Measurements from ENCODE around the gene LRRTM4.
"Not testable (repeated sequence)": the region's sequence is repeated elsewhere in the genome, so short reads cannot be mapped to it uniquely, and the experiment has no call there.

The LRRTM4 gene

DNA sequence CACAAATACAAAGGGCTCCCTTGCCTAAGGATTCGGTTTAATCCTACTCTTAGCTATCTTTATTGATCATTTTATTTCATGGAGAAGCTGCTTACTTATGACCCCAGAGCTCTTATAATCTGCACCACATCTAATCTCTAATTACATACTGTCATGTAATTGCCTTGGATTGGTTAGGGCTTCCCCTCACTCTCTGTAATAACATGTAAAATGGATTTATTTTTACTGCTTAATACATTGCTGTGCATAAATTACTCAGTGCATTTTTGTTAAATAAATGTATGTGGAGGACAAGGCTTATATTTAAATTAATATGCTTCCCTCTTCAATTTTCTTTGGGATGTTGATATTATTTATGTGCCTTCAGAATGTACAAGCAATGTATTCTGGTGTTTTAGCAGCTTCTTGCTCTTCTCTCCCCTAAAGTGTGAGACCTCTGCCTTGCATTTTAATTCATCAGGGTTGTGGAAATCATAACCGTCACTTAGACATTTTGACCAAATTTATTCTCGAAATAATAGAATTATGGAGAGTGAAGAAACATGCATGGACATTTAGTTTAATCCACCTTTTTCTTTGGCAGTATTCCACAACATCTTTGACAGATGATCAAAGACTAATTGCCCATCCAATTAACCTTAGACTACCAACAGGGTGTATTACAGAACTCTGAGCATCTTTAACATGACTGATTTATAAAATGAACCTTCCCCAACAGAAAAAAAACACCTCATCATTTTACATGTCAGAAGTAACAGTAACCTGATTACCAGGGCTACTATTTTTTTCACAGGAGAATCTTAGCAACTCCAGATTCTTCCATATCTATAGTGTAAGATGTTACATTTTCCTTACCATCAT lies 692.6 kb downstream of the LRRTM4 start:
- DNase-seq = no peak

DNA sequence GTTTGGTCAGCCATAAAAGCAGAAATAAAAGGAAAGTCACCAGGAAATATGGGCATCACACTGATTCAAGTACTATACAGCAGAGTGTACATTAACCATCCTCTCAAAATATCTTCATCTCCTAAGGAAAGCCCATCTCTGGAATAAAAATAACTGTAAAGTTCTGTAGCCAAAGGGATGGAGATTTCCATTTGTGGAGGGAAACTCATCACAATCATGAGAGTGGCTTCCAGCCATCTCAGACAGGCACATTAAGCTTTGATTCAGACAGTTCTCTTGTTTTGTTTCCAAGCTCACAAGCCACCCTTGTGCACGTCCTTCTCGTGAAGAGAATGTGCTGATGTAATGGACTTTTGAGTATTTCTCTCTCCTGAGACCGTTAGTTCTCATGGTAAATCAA lies 695.5 kb downstream of the LRRTM4 start:
- no peak for DNase-seq

DNA sequence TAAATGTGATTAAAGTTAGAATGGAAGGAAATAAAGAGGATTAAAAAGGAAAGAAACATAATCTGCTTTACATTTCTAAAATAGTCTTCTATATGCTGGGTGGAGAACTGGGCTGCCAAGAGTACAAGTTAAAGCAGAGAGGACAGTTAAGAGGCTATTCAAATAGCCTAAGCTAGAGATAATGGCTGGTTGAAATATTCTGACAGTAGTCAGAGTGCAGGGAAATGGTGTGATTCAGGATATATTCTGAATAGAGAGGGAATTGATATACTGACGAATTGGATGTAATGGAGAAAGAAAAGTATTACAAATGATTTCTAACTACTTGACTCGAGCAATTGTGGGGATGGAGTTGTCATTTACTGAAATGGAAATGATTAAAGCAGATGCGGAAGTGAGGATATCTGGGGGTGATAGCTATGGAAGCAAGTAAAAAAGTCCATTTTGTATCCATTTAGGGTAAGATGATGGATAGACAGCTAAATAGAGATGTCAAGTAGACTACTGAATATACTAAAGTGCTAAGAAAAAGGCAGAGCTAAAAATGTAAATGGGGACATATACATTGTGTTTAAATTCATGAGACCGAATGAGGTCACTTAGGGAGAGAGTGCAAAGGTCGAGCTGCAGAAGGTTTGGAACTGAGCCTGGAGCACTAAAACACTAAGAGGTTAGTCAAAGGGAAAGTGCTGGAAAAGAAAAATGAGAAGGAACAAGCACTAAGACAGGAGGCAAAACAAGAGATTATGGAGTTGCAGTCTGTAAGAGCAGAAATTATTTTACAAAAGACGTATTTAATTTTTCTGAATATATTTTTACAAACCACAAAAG lies 696.8 kb downstream of the LRRTM4 start:
- no peak for DNase-seq

DNA sequence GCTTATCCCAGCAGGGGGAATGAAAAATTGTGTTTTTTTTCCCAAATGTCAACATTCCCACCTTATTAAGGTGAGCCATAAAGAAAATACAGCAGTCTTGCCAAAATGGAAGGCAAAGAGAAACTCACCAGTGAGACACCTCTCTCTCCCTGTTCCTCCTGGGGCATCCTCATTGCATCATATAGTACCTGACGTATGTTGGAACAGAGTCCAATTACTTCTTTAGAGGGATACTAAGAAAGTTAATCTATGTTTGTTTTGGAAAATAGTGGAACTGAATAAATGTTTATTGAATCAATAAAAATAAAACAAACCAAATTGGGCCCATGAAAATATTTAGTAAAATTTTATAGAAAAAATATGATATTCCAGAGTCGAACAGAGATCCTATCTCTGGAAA lies 700.4 kb downstream of the LRRTM4 start:
- DNase-seq = no peak

DNA sequence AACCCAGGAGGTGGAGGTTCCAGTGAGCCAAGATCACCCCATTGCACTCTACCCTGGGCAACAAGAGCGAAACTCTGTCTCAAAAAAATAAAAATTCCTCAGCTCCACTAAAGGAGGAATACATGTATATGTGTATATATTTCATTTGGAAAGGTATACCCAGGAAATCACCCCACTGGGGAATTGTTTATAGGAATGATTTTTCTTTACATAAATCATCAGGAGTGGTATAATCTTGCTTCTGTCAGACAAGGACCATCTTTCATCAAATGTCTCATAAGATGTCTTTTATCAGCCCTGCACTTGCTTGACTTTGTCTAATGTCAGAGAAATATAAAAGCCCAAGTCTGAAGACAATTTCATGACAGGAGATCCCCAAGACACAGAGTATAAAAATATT lies 709.1 kb downstream of the LRRTM4 start:
- no peak for DNase-seq

DNA sequence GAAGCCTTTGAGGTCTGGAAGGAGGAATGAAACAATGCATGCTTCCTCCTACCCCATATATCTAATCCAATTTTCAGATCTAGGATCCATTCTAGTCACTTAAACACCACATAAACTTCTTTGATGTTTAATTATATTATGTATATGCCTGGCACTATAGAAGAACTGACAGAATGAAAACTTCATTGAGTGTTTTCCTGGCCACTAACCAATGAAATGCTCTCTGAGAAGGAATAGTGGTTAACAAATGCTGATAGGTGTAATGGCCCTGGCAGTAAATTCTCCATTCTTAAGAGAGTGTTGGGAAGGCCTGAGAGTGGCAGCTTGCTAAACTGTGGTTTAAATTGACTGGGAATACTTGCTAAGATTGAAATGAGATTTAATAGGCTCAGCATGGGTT lies 710.0 kb downstream of the LRRTM4 start:
- DNase-seq = no peak

DNA sequence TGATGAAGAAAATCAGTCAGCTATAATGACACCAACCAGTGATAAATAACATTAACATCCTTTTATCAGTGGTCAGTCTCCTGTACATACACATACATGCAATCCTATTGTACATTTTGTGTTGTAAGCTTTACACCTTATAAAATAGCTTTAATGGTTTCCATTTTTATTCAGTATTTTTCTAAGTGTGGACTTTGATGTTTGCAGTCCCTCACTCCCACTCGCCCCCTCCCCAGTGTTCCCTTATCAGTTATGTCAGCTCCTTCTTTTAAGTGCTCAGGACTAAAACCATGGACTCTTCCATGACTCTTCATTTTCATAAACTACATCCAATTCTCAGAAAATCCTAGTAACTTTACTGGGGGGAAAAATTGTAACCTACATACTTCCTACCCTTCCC lies 713.0 kb downstream of the LRRTM4 start:
- no peak for DNase-seq

DNA sequence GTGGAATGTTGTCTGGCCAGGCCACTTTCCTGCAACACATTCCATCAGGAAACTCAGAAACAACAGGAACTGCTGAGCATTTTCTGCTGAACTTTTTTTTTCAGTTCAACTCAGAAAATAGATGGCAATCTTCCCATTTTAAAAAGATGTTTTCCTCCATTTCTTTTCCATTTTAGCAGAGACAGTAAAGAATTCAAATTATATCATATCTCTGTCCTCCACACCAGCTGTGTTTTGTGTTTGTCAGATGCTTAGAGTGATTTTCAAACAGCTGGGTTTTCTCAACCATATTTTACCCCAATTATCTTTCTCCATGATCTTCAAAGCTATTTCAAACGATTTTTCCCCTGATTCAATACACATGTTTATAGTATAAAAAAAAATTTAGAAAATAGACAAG lies 713.4 kb downstream of the LRRTM4 start:
- DNase-seq = no peak

DNA sequence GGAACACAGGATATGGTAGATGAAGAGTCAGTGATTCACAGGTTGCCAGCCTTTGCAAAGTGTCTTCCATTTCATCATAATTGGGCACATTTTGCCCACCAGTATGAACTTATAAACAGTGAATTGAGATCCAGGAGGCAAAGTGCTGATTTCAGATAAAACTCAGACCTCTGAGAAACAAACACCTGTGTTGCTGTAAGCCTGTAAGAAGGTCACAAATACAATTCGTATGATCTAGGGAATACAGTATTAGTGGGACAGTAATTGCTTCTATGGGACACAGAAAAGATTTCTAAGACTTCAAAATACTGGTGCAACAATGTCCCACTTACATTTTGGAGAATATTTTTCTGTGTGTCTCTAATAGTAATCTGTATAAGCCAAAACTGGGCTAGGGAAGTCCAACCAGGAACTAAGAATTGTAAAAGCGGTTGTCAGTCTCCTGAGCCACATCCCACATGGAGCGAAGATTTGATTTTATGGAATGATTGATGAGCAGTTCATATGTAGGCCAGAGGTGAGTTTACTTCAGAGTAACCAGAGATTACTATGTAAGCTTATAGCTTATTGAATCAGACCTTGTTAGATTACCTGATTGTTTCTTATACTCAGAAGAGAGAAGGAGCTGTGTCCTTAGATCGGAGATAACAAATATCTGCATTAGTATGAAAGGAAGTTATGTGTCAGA lies 728.4 kb downstream of the LRRTM4 start:
- no peak for DNase-seq

DNA sequence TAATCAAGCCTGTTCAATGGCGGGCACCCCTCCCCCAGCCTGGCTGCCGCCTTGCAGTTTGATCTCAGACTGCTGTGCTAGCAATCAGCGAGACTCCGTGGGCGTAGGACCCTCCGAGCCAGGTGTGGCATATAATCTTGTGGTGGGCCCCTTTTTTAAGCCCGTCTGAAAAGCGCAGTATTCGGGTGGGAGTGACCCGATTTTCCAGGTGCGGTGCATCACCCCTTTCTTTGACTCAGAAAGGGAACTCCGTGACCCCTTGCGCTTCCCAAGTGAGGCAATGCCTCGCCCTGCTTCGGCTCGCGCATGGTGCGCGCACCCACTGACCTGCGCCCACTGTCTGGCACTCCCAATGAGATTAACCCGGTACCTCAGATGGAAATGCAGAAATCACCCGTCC lies 740.9 kb downstream of the LRRTM4 start:
- not testable (repeated sequence) for DNase-seq

DNA sequence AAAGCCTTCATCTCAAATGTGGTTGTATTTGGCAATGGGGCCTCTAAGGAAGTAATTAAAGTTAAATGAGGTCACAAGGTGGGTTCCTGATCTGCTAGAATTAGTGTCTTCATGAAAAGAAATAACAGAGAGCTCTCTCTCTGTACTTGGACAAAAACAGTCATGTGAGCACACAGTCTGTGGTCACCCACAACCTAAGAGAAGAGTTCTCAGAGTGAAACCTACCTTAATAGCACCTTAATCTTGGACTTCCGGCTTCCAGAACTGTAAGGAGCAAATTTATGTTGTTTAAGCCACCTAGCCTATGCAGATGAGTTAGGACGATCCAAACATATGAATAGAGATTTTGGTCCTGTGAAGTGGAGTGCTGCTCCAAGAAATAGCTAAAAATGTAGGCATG lies 758.9 kb downstream of the LRRTM4 start:
- no peak for DNase-seq

DNA sequence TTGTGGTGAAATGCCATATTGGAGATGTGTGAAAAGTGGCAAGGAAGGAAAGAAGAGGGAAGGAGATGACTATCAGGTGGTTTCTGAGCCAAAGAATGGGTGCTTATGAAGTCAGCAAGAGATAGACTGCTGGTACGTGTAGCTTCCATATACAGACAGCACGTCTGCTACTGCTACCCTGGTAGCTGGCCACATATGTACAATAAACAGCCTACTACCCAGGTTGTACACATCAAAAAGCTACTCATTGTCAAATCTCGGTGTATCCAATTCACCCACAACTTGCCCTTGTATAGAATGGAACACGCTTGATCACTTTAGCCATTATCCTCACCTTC lies 761.8 kb downstream of the LRRTM4 start:
- DNase-seq = no peak

DNA sequence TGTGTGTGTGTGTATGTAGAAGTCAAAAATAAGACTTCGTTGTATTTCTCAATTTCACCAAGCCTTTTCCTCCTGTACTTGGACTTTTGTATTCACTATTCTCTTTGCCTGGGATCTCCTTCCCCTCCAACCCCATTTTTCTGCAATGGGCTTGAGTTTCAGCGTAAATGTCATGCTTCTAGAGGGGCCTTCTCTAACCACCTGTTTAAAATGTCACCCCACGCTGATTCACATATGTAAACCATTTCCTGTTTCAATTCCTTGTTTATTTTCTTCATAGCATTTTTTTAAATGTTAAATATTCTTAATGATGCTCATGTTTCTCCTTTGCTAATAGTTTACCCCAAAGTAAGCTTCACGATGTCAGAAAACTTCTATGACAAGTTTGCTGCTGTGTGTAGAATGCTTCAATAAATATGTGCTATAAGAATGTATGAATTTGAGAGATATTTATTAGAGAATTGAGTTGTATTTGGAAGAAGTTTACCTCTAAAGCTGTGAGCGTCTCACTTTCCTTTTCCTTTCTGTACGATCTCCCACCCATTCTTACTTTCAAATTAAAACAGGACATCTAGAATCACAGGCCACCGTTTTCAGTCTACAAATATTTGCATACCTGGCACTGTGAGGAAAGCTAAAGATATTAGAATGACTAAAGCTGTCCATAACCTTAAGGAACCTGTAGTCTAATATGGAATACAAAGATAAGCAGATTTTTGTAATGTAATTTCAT lies 762.4 kb downstream of the LRRTM4 start:
- no peak for DNase-seq

DNA sequence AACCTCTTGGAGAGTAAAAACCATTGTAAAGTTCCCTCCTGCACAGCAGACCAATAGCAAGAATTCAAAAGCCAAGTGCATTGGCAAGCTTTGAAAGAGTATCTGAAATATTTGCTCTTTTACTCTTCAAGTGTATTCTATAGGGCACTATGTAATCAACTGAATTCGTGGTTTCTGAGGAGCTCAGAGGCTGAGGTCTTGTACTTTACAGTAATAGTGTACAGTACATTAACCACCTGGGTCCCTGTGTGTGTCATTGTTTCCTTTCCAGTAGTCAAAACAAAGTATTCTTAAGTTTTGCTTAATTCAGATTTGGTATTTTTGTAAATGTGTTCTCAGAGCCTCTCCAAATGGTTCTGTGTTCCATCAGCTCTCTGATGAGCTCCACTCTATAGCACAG lies 769.7 kb downstream of the LRRTM4 start:
- DNase-seq = no peak

DNA sequence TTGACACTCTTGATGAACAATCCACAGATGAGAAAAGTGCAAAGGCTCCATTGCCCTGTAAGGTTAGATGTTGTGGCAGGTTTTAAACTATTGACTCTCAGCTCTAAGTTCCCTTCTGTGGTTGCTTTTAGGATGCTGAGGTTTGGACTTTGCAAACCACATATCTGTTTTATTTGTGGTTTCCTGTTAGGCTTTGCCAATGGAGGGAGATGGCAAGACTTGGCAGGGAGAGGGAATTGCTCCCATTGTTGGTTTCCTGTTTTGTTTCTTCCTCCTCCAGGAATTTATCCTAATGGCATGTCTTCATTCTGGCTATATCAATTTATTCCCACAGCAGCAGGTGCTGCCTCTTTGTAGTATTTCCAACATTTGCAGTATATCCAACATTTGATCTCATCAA lies 772.3 kb downstream of the LRRTM4 start:
- DNase-seq = no peak

DNA sequence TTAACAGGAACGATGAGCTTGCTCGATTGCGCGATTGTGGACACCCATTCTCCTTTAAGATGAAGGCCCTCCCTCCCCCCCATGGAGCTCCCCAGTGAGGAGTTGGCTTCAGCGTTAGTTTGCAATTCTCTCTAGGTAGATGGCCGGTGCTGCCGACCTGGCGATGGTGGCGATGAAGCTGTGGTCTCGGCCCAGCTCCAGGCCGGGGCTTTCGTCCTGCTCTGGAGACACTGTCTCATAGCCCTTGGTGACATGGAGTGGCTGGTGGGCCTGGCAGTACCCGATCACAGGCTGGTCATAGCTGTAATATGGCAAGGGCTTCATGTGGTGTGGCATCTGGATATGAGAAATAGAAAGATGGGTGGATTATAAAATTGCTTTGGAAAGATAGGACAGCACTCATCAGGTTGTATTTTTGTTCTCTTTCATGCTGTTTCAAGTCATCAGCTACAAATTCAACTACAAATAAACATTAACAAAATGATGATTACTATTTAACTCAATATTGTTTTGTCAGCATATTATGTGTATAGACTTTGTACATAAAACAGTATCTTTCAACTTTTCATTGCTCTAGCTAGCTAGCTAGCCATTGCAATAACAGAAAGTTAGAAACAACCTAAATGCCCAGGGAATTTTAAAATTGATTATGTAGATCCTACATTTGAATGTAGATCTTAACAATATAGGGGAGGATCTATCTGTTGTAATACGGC lies 773.4 kb downstream of the LRRTM4 start:
- no peak for DNase-seq

DNA sequence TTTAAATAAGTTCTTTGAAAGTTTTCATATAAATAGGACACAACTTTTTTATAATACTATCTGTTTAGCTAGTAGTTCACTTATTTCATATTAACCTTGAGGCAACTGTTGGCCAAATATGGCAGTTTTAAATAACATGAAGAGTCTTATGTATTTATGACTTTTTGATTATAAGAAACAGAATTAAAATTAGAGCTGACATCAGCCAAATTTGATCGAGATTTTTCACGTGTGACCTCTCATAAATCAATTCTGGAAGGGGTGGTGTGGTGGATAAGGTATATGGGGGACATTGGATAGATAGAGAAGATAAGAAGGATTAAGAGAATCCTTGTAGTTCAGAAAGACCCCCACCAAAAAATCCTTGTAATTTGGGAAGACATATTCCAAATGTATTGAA lies 776.6 kb downstream of the LRRTM4 start:
- no peak for DNase-seq

DNA sequence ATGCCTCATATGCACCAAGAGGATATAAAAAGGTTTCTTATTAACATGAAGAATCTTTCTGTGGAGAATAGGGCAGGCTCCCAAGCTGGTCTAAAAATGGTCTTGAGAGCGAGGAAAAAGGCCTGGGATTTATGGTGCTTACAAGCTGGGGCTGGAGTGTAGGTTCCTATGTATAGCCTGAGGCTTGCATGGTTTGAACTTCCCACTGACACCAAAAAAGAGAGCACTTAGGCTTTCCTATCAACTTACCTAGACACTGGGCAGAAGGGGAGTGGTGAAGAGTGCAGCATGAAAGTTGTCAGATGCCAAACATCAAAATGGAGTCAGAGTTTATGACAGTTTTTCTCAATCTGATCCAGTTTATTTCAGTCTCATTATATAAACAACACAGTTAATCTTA lies 784.6 kb downstream of the LRRTM4 start:
- DNase-seq = no peak

DNA sequence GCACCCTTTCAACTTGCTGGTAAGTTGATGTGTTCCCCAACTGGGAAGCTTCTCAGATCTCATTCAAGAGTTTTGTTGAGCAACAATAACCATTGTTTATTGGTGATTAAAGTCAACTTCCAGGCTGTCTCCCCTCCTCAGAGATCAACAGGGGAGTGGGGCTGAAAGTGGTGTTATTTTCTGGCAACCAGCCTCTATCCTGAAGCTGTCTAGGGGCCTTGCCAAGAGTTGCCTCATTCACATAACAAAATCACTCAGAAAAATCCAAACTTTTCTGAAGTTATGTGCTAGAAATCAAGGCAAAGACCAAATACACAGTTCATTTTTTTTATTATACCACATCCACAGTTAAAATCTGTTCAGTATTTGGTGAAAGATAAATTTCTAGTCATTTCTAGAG lies 788.4 kb downstream of the LRRTM4 start:
- no peak for DNase-seq

DNA sequence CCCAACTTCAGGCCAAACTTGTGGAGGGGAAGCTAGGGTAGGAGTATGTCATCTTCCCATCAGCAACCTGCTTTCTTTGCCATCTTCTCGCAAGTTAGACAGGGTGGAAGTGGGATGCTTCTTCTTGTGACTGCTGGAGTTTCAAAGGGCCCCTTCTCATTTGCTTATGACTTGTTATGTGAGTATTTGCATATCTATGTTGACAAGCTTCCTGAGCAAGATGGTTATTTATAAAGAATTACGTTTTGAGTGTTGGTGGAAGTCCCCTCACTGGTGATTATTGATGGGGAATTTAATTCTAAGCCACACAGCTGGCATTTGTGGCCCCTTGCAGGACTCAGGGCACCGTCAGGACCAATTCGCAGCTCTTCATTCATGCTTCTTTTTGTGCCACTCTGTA lies 791.0 kb downstream of the LRRTM4 start:
- no peak for DNase-seq

DNA sequence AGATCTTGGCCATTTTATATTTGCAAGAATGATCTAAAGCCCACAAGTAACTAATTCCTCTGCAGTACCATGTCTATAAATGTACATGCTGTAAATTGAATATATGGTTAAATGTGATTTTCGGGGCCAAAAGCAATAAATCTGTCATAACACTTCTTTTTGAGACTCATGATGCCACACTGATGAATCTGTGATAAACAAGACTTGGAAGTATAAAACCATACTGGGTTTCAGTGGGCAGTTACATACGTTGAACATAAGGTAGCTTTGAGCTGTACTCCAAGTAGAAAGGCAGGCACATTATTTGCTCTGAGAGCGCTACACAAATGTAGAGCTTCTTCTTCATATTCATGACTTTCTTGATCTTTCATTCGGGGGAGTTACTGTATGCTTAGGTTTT lies 792.2 kb downstream of the LRRTM4 start:
- no peak for DNase-seq

DNA sequence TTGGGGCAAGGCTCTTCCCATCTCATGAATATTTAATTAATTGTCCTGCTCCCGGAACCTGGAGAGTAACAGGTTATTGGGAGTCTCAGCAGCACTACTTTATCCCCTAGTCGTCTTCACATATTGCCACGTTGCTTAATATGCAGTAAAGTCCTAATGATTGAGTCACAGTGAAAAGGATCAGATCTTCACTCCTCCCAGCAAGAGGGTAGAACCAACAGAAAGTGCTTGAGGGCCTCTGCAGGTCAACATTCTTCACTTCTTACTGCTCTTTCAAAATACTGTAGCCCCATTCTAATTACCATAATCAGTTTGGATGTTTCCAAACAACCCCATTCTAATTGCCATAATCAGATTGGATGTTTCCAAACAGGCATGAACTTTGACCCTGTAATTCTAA lies 801.0 kb downstream of the LRRTM4 start:
- DNase-seq = no peak

DNA sequence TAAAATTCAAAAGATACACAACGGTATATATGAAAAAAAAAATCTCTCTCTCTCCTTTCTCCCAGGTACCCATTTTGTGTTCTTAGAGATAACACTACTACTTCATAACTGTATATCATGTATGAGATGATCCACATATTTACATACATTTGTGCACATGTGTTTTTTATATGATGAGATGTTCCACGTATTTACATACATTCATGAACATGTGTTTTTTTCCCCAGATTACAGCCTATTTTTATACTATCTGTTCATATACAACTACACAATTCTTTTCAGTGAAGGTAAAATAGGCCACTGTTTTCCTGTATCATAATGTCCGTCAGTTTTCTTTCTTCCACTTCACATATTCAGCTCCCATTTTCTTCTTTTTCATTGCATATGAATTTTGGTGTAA lies 808.9 kb downstream of the LRRTM4 start:
- DNase-seq = no peak
